GM19351 (cell line): ENCODE measurements around the gene MRPL22.
"Not testable (repeated sequence)": the region's sequence is repeated elsewhere in the genome, so short reads cannot be mapped to it uniquely, and the experiment has no call there.

Experiments used
- ATAC-seq: cut with Tn5 transposase; IDR thresholded peaks from one replicate; pipeline ENCODE4 v1.9.1; 2021; ENCODE audit warnings: mild to moderate bottlenecking, moderate library complexity; ENCODE audit not compliant: unreplicated experiment

The MRPL22 gene

DNA sequence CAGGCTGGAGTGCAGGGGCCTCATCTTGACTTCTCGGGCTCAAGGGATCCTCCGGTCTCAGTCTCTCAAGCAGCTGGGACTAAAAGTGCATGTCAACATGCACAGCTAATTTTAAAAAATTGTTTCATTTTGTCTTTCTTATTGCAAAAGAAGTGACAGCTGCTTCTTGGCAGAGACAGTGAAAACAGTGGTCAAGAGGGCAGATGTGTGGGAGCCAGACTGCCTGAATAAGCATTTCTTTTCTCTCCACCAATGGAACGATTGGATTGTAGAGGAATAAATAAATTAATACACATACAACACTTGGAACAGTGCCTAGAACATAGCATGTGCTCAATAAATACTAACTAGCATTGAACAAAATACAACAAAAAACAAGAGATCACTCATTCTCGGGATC is 45.3 kb downstream of the MRPL22 start:
- no peak for ATAC-seq

DNA sequence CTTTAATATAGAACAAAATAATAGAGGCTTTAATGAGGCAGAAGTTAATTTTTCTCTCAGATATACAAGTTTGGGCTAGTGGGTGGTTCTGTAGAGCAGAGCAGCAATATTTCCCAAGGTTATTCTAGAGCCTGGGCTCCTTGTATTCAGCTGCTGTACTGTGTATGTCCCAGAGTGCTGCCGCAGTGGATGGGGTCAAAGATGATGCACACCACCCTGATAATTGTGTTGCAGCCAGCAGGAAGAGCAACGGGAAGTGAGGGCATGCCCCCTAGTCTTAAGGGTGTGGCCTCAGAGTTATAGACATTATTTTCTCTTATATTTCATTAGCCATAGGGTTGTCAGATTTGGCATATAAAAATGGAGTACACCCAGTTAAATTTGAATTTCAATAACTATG is 48.8 kb downstream of the MRPL22 start:
- ATAC-seq: no peak

DNA sequence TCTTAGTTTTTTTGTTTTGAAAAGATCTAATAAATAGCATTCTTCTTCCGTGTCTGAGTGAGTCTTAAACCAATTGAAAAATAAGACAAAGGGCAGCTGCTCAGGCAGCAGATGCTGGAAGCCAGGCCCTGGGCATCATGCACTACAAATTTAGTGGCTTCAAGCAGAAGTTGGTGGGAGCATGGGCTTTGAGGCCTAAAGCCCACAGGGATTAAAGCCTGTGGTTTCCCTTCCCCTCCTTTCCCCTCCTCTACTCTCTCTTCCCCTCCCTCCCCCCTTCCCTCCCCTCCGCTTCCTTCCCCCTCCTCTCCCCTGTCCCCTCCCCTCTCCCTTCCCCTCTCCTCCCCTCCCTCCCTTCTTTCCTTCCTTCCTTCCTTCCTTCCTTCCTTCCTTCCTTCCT is 52.6 kb downstream of the MRPL22 start:
- ATAC-seq: no peak

DNA sequence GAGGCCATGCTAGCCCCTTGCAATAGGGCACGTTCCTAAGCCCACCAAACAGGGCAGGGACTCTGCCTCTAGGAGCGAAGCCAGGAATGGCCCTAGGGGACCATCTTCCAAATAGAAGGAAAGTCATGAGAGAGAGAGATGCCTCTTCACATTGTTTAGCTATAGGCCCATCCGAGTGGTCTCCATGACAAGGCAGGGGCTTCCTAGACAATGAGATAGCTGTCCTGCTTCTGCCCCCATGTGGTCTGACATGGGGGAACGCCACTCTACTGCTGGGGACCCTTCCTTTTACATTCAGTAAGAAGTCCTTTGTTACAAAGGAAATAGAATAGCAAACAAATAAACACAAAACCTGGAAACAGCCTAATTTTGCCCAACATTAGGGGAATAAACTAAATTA is 54.8 kb downstream of the MRPL22 start:
- no peak for ATAC-seq

DNA sequence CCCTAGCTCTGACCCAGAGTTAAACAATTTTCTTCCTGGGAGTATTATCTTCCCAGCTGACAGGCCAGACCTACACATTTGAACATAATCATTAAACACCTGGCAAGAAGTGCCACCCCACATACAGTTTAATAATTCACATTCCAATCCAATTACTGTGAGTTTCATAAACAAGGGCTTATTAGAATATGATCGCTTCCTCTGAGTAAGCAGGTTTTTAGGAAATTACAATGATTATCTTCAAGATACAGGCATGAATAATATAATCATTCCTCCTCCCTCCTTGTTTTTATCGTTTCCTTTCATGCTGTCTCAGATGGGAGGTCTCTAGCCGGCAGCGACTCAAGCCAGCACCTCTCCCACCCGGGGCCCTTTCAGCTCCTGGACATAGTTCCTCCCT is 56.9 kb downstream of the MRPL22 start:
- no peak for ATAC-seq

DNA sequence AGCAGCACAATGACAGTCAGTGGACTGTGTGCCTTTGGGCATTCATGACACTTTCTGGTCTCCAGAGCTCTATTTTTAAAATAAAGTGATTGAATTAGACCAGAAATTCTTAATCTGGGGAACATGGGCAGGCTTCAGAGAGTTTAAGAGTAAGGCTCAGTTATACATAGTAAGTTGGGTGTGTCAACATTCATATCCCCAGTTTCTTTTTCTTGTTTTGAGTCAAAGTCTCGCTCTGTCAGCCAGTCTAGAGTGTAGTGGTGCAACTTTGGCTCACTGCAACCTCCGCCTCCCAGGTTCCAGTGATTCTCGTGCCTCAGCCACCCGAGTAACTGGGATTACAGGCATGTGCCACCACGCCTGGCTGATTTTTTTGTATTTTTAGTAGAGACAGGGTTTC is 59.0 kb downstream of the MRPL22 start:
- ATAC-seq: peak; percentile 69

DNA sequence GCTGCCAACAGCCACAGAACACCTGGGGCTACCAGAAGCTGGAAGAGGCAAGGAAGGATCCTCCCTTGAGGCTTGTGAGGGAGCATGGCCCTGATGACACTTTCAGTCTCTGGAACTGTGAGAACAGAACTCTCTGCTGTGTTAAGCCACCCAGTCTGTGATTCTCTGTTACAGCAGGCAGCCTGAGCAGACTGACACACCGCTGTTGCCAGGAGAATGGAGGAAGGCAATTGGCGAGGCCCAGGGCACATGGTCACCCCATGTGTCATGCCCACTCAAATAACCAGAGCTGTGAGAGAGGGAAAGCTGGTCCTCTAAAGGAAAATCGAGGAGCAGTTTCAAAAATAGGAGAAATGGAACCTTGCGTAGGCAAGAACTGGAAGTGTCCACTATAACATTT is 60.6 kb downstream of the MRPL22 start:
- no peak for ATAC-seq

DNA sequence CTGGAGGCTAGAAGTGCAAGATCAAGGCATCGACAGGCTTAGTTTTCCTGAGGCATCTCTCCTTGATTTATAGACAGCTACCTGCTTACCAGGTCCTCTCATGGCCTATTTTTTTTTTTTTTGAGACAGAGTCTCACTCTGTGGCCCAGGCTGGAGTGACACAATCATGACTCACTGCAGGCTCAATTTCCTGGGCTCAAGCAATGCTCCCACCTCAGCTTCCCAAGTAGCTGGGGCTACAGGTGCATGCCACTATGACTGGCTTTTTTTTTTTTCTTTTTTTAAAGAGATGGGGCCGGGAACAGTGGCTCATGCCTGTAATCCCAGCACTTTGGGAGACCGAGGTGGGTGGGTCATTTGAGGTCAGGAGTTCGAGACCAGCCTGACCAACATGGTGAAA is 61.8 kb downstream of the MRPL22 start:
- ATAC-seq: not testable (repeated sequence)

DNA sequence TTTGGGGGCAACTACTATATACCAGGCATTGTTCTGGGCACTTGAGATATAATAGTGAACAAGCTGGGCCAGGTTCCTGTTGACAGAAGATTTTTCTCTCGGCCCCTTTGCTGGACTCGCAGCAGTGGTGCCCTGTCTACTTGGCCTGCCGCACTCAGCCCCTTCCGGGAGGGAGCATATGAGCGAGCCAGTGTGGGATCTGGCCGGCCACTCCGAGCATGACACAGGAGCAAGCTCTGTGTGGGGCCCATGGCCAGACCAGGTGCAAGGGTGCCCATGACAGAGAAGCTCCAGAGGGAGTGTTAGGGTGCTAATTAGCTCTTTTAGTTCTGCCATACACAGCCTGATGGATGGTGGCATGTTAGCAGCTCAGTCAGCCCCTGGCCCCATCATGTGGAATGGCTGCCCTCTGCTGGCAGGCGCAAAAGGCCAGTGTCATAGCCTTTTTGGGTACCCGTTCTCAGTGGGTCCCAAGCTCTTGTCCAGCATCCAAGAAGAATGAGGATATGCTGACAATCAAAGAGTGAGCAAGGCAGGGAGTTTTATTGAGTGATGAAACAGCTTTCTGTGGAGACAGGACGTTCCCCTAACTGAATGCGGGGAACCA is 63.4 kb downstream of the MRPL22 start:
- peak; percentile 62 for ATAC-seq

DNA sequence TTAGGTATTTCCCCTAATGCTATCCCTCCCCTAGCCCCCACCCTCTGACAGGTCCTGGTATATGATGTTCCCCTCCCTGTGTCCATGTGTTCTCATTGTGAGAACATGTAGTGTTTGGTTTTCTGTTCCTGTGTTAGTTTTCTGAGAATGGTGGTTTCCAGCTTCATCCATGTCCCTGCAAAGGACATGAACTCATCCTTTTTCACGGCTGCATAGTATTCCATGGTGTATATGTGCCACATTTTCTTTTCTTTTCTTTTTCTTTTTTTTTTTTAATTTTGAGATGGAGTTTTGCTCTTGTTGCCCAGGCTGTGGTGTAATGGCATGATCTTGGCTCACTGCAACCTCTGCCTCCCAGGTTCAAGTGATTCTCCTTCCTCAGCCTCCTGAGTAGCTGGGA is 65.4 kb downstream of the MRPL22 start:
- ATAC-seq: not testable (repeated sequence)

DNA sequence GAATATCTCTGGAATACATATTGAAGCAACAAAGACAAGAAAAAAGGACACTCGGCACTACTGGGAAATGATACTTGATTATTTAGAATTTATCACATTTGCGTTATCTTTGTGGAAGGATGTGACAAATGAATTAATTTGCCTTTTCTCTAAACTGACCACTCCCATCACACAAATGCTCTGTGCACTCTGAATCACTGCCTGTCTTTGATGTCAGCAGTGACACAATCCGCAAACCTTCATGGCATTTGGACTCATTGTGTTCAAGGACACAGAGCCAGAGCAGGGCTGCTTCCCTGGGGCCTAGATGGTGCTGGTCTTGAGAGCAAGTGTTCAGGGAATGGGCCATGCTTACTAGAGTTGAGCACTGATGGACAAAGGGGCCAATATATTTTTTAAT is 67.8 kb downstream of the MRPL22 start:
- no peak for ATAC-seq

DNA sequence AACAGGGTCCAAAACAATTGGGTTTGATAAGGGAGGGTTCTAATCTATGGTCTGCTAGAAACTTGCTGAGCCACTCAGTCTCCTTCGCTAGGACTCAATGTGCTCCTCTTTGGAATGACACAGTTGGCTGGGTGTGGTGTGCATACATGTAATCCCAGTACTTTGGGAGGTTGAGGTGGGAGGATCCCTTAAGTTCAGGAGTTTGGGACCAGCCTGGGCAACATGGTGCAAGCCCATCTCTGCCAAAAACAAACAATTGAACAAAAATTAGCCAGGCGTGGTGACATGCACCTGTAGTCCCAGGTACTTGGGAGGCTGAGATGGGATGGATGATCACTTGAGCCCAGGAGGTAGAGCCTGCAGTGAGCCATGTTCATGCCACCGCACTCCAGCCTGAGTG is 70.0 kb downstream of the MRPL22 start:
- no peak for ATAC-seq

DNA sequence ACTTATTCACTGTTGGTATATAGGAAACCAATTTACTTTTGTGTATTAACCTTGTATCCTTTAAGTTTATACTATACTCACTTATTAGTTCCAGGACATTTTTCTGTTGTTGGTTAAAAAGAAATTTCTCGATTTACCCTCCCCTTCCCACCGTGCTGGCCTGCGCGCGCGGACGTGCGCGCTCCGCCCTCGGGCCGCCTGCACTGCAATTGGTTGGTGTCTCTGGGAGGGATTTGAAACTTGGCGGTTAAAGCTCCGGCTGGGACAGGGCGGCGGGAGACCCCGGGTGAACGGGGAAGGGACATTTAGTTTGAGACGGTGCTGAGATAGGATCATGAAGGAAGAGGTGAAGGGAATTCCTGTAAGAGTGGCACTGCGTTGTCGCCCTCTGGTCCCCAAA is 72.7 kb downstream of the MRPL22 start, which contains the start of gene KIF4B:
TSS of gene KIF4B (plus strand) at position 230 of the 400 bp plus-strand sequence. CDS start at position 335, 105 bp downstream.
- ATAC-seq: no peak

DNA sequence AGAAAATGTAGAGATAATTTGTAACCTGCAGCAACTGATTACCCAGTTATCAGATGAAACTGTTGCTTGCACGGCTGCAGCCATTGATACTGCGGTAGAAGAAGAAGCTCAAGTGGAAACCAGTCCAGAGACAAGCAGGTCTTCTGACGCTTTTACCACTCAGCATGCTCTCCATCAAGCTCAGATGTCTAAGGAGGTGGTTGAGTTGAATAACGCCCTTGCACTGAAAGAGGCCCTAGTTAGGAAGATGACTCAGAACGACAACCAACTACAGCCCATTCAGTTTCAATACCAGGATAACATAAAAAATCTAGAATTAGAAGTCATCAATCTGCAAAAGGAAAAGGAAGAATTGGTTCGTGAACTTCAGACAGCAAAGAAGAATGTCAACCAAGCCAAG is 74.4 kb downstream of the MRPL22 start:
- no peak for ATAC-seq

DNA sequence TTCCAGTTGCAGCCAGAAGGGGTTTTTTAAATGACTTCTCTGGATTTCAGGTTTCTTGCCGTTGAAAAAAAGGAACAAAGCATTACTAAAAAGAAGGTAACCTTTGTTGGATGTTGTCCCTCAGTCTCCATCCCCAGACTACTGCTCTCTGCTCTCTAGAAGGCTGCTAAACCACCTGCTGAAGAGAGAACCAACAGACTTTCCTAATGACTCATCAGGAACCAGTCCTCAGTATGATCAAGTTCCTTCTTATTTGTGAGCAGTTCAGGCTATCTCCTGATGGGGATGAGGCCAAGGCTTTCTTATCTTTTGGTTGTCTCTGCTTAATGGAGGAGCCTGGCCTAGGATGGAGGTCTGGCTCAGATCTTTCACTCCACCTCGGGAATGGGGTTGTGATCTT is 76.7 kb downstream of the MRPL22 start:
- ATAC-seq: peak; percentile 99
